ENCODE results near the gene MPDU1.

The MPDU1 gene

GRCh38 chr17:7561028-7561575 lies 22.6 kb upstream of the MPDU1 start:
- DNase-seq = peak; percentile 67

DNA sequence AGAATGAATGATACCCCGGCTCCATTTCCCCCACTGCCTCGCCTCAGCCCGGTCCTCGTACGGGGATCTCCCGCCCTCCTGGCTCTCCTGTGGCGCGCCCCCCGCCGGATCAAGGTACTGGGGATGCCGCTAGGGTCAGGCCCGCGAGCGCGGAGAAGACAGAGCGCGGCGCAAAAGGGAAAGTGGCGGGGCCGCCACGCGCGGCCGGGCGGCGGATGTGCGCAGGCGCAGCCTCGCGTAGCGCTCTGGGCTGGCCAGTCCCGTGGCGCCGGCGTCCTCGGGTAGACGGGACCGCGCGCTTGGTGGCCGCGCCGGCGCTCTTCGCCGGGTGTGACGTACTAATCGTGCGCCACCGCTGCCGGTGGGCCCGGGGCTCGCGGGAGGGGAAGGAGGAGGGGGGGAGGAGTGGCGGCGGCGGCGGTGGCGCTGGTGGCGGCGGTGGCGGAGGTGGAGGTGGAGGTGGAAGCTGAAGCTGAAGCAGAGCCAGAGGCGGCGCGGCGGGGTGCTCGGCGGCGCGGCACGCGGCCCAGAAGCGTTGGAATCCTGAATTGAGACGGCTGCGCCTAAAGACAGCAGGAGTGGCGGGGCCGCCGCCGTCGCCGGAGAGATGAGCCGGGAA lies 22.0 kb upstream of the MPDU1 start, which contains the start of gene SENP3:
Gene SENP3 (plus strand): TSS at position 331 of the 619 bp plus-strand sequence. CDS start 1,158 bp downstream, outside the sequence.
- DNase-seq = peak; percentile 60

DNA sequence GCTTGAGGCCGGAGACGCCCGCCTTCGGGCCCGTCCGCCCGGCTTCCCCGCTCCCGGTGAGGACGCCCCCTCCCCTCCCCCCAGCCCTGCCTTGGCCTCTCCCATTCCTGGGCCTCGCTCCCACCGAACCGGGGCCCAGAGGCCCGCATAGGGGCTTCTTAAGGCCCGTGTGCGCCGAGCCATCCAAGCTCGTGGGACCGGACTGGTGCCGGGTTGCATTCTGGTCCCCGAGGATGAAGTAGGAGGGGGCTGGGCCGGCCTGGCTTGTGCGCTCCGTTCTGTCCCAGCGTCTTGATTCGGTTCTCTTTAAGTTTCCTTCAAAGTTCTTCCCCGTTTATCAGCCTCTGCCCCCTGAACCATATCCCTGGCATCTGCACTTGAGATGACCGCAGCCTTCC lies 21.4 kb upstream of the MPDU1 start:
- DNase-seq = no peak

DNA sequence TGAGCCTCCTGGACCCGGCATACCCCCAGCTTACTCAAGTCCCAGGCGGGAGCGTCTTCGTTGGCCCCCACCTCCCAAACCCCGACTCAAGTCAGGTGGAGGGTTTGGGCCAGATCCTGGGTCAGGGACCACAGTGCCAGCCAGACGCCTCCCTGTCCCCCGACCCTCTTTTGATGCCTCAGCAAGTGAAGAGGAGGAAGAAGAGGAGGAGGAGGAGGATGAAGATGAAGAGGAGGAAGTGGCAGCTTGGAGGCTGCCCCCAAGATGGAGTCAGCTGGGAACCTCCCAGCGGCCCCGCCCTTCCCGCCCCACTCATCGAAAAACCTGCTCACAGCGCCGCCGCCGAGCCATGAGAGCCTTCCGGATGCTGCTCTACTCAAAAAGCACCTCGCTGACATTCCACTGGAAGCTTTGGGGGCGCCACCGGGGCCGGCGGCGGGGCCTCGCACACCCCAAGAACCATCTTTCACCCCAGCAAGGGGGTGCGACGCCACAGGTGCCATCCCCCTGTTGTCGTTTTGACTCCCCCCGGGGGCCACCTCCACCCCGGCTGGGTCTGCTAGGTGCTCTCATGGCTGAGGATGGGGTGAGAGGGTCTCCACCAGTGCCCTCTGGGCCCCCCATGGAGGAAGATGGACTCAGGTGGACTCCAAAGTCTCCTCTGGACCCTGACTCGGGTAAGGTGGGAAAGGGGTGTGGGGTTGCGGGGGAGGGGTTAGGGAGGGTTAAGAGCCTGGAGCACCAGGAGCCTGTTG lies 20.4 kb upstream of the MPDU1 start:
- DNase-seq = no peak

GRCh38 chr17:7569571-7569970 lies 14.1 kb upstream of the MPDU1 start:
- DNase-seq = no peak

DNA sequence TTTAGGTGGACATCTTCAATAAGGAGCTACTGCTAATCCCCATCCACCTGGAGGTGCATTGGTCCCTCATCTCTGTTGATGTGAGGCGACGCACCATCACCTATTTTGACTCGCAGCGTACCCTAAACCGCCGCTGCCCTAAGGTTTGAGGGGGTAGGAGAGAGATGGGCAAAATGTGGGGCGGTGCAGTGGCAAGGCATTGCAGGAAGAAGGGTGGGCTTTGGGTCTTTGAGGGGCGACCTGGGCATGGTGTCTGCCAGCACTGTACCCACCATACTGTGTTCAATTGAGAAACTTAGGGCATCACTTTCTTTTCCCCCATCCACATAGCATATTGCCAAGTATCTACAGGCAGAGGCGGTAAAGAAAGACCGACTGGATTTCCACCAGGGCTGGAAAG lies 13.3 kb upstream of the MPDU1 start:
- no peak for DNase-seq

GRCh38 chr17:7572338-7572587 lies 11.4 kb upstream of the MPDU1 start:
- no peak for DNase-seq

- DNase-seq = peak; percentile 99
Measured at GRCh38 chr17:7572588-7573323, 10.9 kb upstream of the MPDU1 start.

GRCh38 chr17:7573324-7574080 lies 10.2 kb upstream of the MPDU1 start:
- peak; percentile 28 for DNase-seq

GRCh38 chr17:7574176-7574953 lies 9.3 kb upstream of the MPDU1 start:
- no peak for DNase-seq

DNA sequence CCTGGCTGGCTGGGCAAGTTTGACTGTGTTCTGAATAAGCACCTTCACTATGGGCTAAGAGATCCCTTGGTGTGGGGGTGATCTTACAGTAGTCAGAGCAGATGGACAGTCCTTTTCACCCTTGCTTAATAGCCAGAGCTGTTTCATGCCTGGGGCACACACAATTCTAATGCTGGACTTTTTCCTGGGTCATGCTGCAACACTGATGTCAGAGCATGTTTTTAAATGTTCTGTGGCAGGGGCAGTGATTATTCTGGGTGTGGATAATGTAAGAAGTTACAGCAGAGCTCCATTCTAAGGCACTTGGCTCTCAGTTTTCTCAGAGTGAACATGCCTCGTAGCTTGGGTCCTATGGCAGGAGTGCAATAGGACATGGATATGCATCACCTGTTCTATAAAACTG lies 8.2 kb upstream of the MPDU1 start:
- DNase-seq = no peak

- no peak for DNase-seq
Measured at GRCh38 chr17:7575959-7576358, 7.7 kb upstream of the MPDU1 start.

DNA sequence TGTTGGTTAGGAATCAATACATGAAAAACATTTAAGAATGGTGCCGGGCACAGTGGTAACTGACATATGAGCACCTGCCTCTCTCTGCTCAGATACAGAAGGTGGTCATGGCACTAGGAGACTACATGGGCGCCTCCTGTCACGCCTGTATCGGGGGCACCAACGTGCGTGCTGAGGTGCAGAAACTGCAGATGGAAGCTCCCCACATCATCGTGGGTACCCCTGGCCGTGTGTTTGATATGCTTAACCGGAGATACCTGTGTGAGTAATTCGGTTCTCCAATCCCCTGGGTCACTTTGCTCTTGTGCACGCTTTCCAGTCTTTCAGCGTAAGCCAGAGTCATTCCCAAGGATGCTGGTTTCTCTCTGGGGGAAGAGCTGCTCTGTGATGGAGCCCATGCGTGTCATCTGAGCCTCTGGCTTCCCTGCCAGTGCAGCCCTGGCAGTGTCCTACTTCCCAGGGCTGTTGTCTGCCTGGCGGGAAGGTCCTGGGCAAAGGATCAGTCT lies 7.2 kb upstream of the MPDU1 start:
- no peak for DNase-seq

- no peak for DNase-seq
Measured at GRCh38 chr17:7577327-7578199, 6.1 kb upstream of the MPDU1 start.

- DNase-seq = peak; percentile 78
Measured at GRCh38 chr17:7579001-7579833, 4.4 kb upstream of the MPDU1 start, which contains the start of gene CD68. CD68 (plus strand) TSS chr17:7579638; CDS start chr17:7579678, 40 bp downstream.

DNA sequence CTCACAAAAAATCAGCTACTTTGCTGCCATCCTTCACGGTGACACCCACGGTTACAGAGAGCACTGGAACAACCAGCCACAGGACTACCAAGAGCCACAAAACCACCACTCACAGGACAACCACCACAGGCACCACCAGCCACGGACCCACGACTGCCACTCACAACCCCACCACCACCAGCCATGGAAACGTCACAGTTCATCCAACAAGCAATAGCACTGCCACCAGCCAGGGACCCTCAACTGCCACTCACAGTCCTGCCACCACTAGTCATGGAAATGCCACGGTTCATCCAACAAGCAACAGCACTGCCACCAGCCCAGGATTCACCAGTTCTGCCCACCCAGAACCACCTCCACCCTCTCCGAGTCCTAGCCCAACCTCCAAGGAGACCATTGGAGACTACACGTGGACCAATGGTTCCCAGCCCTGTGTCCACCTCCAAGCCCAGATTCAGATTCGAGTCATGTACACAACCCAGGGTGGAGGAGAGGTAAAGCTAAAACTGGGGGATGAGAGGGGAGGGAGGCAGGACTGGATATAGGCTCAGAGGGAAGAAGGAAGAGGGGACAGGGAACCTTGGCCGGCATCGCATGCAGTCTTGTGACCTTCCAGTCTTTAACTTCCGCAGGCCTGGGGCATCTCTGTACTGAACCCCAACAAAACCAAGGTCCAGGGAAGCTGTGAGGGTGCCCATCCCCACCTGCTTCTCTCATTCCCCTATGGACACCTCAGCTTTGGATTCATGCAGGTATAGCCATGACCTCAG lies 3.6 kb upstream of the MPDU1 start:
- no peak for DNase-seq

DNA sequence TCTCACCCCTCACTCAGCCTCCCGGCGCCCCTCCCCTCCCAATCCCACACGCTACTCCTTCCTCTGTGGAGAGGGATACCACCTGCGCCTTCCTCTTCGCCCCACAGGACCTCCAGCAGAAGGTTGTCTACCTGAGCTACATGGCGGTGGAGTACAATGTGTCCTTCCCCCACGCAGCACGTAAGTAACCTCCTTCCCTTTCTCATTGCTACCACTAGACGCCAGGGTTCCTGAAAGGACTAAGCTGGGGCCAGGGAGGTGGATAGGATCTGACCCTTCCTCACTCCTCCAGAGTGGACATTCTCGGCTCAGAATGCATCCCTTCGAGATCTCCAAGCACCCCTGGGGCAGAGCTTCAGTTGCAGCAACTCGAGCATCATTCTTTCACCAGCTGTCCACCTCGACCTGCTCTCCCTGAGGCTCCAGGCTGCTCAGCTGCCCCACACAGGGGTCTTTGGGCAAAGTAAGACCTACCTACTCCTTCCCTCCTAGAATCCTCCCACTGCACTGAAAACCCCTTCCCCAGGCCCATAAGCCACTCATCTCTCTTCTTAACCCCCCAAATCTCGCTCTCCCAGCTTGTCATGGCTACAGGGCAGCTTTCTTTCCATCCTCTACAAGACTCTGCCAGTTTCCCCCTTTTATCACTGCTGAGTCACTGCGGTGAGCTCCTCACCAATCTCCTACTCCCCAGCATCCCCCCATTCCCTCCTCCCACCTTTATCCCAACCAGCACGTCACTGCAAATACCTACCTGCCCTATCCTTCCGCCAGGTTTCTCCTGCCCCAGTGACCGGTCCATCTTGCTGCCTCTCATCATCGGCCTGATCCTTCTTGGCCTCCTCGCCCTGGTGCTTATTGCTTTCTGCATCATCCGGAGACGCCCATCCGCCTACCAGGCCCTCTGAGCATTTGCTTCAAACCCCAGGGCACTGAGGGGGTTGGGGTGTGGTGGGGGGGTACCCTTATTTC lies 2.8 kb upstream of the MPDU1 start:
- no peak for DNase-seq
